ENCODE results near the gene APBA2.
A peak's percentile ranks its signal among the peaks of the same experiment; 100 is the strongest.

APBA2 gene

DNA sequence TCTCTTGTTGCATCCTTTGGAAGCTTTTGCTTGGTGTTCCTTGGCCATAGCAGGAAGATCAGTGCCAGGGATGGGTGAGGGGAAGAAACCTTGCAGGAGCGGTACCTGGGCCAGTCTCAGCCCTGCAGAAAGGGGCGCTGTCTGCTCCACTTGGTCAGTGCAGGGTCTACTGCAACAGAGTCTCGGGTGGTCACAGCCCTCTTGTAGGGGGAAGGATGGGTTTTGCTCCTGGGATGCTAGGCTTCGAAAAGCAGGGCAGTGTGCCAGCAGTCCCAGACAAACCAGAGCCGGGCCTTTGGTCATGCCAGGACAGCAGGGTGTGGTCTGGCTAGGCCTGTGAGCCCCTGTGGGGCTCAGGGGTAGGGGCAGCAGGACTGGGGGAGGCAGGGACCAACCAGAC, 186.7 kb downstream of the APBA2 start:
- DNase-seq: peak in 1 of 58 donors; percentile 31

DNA sequence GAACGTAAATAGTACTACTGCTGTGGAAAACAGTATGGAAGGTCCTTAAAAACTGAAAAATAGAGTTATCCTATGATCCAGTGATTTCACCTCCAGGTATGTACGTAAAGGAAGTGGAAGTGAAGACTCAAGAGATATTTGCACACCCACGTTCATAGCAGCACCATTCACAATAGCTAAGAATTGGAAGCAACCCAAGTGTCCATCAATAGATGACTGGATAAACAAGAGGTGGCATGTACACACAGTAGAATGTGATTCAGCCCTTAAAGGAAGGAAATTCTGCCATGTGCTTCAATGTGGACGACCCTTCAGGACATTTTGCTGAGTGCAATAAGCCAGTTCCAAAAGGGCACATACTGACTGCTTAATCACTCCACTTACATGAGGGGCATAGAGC, 188.3 kb downstream of the APBA2 start:
- DNase-seq: no peak

DNA sequence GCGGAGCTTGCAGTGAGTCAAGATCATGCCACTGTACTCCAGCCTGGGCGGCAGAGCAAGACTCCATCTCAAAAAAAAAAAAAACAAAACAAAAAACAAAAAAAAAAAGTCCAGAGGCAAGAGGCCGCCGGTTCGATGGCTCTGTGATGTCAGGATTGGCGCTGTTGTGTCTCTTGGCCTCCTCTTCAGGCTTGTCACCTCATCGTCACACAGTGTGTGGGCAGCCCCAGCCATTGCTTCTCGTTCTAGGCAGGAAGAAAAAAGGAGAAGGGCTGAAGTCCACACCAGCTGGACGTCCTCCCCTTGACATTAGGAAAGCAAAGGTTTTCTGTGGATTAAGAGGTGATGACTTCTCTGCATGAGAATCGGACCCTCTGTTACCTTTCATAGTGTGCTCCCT, 192.8 kb downstream of the APBA2 start:
- DNase-seq: no peak

DNA sequence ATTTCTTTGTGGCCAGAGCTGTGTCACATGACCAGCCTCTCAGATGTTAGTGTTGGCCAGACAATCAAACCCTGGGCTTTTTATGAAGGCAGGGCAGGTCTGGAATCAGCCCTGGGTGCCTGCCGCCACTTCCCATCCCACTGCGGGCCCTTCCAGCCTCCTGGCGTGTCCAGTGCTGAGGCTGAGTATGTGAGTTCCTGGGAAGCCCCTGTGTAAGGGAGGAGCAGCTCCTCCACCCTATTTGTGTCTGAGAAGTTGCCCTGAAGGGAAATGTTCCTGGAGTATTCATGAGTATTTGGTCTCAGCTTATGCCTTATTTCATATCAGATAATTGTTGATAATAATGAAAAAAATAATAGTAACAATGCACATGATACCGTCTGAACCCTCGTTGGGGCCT, 193.7 kb downstream of the APBA2 start:
- DNase-seq: no peak

DNA sequence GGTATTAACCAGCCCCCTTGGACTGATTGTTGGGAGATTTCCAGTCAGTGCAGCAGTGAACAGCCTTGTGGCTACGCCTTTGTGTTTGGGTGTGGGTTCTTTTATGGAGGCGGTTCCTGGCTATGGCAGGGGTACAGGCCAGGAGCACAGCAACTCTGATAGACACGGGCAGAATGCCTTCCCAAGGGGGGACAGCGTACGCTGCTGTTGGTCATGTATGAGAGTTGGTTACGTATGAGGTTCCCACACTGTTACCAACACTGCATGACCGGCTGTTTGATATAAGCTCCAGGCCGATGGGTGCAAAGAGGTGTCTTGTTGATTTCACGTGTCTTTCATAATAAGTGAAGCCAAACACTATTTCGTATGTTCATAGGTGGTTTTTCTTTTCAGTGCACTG, 196.0 kb downstream of the APBA2 start:
- no peak for DNase-seq

DNA sequence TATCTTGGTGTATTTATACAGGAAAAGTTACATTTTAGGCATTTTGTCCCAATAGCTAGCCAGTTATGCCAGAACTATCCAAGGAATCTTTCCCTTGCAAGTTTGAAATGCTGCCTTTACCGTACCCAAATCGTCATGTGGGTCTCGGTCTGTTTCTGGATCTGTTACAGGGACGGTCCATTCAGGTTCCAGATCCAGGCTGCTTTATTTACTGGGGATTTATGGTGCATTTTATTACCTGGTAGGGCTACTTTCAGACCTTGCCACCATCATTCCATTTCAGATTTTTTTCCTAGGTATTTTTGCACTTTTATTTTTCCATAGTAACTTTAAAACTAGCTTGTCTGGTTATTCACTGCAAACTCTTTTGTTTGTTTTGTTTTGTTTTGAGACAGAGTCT, 197.4 kb downstream of the APBA2 start:
- DNase-seq: no peak

DNA sequence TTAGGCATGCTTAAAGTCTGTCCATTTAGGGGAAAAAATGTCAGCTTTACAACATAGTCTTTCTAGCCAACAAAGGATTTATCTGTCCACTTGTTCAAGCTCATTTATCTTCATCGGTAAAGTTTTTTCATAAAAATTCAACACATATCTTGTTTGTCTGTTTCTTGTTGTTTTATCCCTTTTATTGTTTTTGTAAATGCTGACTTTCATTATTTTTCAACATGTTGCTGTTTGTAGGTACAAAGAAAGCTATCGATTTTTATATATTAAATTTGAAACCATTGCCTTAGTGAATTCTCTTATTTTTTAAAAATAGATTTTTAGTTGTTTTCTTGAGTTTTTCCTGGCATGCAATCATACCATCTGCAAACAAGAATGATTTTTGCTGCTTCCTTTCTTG, 198.1 kb downstream of the APBA2 start:
- DNase-seq: no peak

DNA sequence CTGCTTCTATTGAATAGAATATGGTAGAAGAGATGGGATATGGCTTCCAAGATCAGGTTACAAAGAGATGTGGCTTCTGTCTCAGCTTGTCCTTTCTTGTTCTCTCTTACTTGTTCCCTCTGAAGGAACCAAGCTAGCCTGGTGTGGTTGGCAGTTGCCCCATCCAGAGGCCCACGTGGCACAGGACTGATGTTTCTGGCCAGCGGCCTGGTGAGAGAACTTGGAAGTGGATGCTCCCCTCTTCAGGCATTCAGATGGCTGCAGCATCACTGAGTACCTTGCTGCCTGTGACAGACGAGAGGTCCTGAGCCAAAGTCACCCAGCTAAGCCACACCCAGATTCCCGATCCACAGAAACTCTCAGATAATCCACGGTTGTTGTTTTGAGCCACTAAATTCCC, 200.2 kb downstream of the APBA2 start:
- no peak for DNase-seq

DNA sequence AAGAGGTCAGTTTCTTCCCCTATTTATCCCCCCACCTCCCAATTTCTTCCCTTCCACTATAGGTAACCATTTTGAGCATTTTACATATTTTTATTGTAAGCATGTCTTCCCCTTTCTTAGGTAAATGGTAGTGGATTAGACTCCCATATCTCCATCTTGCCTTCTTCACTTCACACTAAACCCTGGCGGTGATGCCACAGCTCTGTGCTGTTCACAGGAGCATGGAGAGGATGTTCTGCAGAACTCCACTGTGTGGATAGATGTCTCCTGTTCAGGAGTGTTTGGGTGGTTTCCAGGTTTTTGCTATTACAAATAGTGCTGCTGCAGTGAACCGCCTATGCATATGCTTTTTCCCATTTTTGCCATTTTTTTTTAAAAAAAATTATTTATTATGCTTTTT, 201.1 kb downstream of the APBA2 start:
- DNase-seq: peak in 1 of 58 donors; percentile 8

DNA sequence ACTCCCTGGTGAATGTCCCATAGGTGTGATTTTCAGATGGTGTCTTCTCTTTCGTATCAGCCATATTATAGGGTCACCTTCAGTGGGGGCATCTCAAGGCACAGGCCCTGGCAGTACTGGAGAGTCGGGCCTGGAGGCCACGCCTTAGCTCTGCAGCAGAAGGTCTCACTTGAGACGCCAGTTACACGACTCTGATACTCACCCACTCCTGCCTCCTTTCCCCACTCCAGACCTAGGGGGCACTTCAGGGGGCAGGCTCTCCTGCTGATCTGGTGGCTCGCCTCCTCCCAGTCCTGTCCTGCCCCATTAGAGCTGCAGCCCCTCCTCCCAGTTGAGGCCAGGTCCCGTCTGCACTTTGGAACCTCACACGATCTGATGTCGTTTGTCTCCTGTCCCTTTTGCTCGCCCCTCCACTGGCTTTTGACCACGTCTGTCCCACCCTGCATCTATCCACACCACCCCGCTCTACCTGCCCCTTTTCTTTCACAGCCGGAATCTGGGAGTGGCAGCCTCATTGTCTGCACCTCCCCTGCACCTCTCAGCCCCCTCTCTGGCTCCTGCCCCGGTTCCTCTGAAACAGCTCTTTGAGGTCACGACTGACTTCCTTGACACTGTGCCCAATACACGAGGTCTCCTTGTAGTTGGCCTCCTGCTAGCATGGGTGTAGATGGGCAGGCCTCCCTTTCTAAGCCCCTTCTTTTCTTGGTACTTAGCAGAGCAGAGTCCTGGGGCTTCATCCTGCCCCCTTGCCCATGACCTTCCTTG, 201.9 kb downstream of the APBA2 start:
- DNase-seq: no peak

DNA sequence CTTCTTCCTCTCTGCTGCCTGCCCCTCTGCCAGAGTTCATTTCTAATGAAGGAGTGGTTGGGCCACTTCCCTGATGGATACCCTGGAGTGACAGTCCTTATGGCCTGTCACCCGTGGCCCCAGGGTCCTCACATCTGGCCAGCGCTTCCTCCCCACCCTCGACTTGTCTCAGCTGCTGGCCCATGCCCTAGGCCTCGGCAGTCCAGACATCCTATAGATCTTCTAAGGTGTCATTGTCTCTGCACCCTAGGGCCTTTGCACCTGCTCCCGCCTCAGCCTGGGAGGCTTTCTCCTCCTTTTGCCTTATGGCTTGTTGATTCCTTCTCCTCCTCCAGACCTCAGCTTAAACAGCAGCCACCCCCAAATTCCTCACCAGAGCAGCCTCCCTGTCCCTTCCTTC, 202.9 kb downstream of the APBA2 start:
- DNase-seq: no peak

DNA sequence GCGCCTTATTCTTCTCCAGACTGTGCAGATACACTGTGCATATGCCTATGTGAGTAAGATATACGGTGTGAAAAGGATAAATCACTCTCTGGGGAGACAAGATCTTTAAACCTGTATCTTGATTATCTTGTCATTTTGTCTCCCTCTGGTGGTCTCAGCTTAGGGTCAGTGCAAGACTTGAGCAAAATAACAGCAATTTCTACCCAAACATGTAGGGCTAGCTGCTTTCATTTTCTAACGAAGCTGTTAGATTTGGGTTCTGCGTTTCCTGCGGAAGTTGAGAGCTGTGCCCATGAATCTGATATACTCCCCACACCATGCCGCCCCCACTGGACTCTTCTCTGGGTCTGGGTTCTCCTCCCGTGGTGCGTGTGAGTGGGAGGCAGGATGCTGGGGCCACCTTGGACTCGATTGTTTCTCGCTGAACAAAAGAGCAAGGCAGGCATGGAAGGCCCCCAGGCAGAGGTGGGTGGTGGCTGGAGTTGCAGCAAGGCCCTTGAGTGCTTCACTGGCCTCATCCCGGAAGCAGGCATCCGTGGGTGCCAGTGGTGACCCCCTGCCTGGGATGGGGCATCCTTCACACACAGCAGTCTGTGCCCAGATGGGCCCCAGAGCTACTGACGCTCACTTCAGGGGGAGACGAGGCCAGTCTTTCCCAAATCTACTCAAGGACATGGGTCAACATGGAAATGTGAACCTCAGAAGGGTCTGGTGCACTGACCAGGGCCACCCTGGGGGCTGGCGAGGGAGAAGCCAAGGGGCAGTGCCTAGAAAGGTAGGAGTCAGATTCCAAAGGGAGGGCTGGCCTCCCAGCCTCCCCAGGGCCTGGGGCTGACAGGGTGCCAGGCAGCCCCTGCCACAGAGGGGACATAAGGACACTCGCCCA, 204.2 kb downstream of the APBA2 start:
- peak in 7 of 58 donors; percentile 27 to 60 (median 35) for DNase-seq

DNA sequence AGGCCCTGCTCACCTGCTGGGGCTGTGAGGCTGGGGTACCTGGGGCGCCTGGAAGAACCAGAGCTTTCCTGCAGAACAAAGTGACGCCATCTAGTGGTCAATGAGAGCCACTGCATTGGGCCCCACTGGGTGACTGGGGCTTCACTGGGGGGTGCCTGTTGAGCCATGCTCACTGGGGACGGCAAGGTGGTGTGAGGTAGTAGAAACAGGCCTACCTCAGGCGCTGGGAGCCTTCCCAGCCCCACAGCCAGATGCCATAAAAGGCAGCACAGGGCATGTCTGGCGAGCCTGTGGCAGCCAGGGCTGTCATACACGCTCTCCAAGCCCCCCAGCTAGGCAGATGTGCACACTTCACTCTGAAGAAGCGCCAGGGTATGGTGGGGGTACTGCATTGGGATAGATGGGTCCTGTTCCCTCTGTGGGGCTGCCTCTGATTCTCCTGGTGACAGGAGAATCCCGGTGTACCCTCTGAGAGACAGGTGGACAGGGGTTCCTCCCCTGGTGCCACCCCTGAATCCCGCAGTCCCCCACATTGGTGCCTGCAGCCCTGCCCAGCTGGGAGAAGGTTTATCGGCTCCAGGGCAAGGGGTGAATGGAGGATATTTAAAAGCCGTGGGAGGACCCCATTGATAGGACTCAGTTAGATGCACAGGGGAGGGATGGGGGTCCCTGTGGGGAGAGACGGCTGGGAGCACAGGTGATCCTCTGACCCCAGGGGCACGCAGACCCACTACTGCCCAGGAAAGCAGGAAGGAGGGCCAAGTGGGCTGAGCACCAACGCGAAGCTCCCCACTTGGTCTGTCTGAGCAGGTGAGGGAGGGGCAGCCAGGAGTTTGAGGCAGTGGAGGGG, 205.1 kb downstream of the APBA2 start:
- DNase-seq: peak in 15 of 58 donors; percentile 24 to 52 (median 35)

DNA sequence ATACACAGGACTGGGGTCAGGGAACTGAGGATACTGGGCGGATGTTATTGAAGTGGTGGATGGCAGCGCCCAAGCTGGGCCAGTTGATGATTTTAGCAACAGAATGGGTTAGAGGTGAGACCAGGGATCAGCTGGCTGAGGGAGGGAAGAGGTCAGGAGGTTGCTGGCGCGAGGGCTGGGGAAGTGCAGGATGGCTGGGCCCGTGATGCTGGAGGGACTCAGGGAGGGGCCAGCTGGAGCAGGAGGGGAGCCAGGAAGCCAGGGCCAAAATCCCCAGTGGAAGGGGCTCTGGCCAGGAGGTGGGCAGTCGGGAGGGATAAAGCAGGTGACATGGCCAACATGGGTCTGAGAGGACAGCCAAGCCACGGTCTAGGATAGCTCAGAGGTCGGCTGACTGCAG, 205.9 kb downstream of the APBA2 start:
- DNase-seq: no peak

DNA sequence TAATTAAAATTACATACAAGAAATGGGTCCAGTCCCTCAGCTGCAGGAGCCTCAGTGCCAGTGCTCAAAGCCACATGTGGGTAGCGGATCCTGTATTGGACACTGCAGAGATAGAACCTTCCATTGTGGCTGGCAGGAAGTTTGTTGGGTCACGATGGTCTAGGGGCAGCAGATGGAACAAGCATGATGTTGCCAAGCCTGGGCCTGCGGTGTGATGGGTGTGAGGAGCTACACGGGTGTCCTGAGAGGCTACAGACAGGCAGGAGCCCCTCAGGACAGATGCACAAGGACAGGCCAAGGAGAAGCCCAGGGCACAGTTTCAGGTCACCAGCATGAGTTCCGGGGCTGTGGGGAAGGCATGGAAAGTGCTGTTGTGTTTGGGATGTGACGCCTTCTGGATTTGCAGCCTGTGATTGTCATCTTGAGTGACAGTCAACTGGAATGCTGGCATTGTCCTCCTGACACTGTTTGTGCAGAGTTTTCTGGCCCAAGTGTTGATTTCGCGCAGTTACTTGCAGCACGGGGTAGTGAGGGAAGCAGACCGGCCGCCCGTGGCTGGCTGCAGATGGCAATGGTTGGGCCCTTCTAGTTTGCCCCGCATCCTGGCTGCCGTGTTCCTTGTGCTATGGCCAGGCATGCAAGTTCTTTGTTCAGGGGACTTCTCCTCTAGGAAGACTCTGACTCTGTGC, 206.7 kb downstream of the APBA2 start:
- peak in 2 of 58 donors; percentile 12 to 36 for DNase-seq

DNA sequence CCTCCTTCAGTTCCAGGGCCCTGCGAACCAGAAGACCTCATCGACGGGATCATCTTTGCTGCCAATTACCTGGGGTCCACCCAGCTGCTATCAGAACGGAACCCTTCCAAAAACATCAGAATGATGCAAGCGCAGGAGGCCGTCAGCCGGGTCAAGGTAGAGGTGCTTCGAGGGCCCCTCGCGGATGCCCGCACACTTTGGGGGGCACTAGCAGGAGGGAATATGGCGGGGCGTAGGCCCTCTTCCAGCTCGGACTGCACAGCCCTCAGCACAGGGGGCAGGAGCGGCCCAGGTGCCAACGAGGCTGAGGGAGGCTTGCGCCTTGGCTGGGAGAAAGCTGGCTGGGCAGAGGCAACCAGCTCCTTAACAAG, 207.3 kb downstream of the APBA2 start:
- DNase-seq: no peak

DNA sequence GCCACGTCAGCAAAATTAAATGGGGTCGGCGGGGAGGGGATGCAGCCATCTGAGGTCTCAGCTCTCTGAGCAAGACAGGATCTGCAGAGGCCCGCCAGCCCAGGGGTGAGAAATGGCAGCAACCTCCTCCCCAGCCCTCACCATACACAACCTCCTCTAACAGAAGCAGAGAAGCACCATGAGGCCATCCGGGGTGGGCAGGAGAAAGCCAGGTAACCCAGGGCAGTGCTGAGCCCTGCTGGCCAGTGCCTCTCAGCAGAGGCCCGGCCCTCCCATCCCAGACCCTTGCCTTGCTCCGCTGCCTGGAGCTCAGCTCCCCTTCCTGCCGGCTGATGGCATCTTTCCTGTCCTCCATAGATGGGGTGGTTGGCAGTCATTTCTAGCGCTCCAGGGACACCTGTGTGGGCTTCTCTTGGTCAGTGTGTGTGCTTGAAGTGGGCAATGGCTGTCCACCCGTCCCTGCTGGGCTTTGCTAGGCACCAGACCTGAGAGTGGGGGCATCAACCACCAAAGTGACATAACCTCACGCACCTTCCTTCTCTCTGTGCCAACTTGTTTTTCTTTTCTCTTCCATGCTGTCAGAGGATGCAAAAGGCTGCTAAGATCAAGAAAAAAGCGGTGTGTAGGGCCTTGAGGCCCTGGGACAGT, 208.0 kb downstream of the APBA2 start:
- DNase-seq: no peak

DNA sequence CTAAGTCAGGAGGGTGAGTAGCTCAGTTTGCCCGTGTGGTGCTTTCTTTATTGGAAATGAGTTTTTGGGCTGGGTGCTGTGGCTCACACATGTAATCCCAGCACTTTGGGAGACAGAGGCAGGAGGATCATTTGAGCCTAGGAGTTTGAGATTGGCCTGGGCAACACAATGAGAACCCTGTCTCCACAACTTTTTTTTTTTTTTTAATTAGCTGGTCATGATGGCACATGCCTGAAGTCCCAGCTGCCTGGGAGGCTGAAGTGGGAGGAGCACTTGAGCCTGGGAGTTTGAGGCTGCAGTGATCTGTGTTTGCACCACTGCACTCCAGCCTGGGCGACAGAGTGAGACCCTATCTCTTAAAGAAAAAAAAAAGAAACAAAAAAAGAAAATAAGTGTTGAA, 208.9 kb downstream of the APBA2 start:
- DNase-seq: no peak

DNA sequence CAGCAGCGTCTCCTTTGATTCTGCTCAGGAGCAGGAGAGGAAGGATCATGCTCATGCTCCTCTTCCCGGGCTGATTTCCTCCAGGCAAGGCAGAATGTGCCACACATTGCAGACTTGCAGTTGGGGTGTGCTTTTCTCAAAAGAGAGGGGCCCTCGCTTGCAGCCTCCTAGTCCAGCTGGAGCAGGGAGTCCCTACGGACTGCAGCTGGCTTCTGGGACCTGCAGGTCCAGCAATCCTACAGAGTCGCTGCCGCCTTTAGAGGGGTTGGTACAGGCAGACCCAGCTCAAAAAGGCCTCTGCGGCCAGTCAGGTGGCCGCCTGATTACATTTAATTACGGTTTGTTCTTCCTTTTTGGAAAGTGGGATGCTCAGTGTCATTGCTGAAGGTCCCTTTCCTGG, 210.0 kb downstream of the APBA2 start:
- no peak for DNase-seq

DNA sequence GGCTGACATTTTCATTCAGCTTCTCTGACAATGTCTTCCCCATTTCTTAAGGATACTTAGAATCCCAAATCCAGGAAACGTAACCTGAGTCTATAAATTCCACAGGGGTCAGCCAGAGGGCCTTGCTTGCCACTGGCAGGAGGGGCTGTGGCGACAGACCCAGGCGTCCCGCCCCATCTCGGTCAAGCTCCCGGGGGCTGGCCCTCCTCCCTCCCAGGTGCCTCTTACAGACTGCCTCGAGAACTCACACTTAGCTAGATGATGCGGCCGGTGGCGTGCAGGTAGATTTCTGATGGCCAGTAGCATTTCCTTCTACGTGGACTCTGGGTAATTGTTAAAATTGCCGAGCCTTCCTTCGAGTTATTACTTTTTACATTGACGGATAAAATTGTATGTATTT, 211.4 kb downstream of the APBA2 start:
- no peak for DNase-seq

DNA sequence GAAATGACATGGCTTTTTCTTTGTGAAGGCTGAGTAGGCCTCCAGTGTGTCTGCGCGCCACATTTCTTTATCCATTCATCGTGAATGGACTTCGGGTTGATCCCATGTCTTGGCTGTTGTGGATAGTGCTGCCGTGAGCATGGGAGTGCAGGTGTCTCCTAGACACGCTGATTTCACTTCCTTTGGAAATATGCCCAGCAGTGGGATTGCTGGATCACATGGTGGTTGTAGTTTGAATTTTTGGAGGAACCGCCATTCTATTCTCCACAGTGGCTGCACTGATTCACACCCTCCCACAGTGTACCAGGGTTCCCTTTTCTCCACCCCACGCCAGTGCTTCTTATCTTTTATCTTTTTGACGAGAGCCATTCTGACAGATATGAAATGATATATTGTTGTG, 212.2 kb downstream of the APBA2 start:
- peak in 2 of 58 donors; percentile 11 to 19 for DNase-seq
